Uterus (tissue), 4 donors: ENCODE results near the gene HPS5. TPM values are rescaled to one million over a fixed set of nuclear protein-coding genes. Genes with fewer than 3 reads are reported as not detected.

Source experiments
- DNase-seq, 2 donors: peaks; one replicate each; pipeline ENCODE4 v3.0.0-alpha.2; 2019 to 2020
- H3K27ac ChIP-seq, 2 donors: fragments of 200-600 bp; sonication (generic); 1 replicate in 1 of 2; 2 replicates in 1 of 2; pipeline ENCODE4 v1.5.1; 2016 to 2018
- H3K27me3 ChIP-seq, 2 donors: fragments of 200-600 bp; sonication (generic); one replicate each; pipeline ENCODE4 v1.5.1; 2018 to 2019; ENCODE audit warnings: control low read depth in 1 of 2
- H3K36me3 ChIP-seq, 2 donors: fragments of 200-600 bp; sonication (generic); one replicate each; pipeline ENCODE4 v1.5.1; 2019; ENCODE audit warnings: control low read depth in 1 of 2
- H3K4me1 ChIP-seq, 2 donors: fragments of 200-600 bp; sonication (generic); one replicate each; pipeline ENCODE4 v1.5.1; 2018 to 2019; ENCODE audit warnings: control low read depth in 1 of 2
- H3K4me3 ChIP-seq, 2 donors: fragments of 200-600 bp; sonication (generic); 1 replicate in 1 of 2; 2 replicates in 1 of 2; pipeline ENCODE4 v1.5.1; 2018 to 2019; ENCODE audit warnings: mild to moderate bottlenecking in 1 of 2
- H3K9me3 ChIP-seq, 2 donors: fragments of 200-600 bp; sonication (generic); one replicate each; pipeline ENCODE4 v1.5.1; 2019; ENCODE audit warnings: control low read depth in 1 of 2
- CTCF ChIP-seq, 4 experiments: fragments of 200-600 bp in 2 of 4; fragments of 450-650 bp in 2 of 4; sonication (generic) in 2 of 4; IDR thresholded peaks; one replicate each; pipeline ENCODE4 v1.5.1; 2016 to 2019; ENCODE audit warnings: antibody characterized with exemption in 4 of 4, mild to moderate bottlenecking in 2 of 4, moderate library complexity in 1 of 4
- POLR2A ChIP-seq, 2 donors: fragments of 450-650 bp; IDR thresholded peaks; one replicate each; pipeline ENCODE4 v1.6.1; 2016; ENCODE audit warnings: antibody characterized with exemption in 2 of 2, mild to moderate bottlenecking in 1 of 2, moderate library complexity in 1 of 2
- intact Hi-C: fragments of 100-400 bp; cut with DNase I; formaldehyde crosslinking; loops from one replicate; pipeline ENCODE4 v1.15.1; 2023; ENCODE audit warnings: low total_unique reads
- total RNA-seq, 4 donors: library from RNA; depleted of rRNA in 3 of 4; stranded (reverse); fragments of >200 nt in 3 of 4; gene quantifications; one replicate each; pipeline versions ENCODE4 v1.1.0 to v1.2.4, GENCODE V29; 2014 to 2023
- donor health status: DM: yes; HTN: yes; CAD: no.

HPS5 gene
- total RNA-seq, 4 donors from 2014 or later: 6.4 to 55.0 (median 35.9) TPM

GRCh38 chr11:18319914-18320313, 2.0 kb downstream of the HPS5 start:
- H3K27ac ChIP-seq: no peak overlapping the region
- intact Hi-C loops: loop anchor here (5.0 kb wide), 1 partner anchor 77 kb away; no protein-coding TSS in a partner anchor

GRCh38 chr11:18317551-18317950, 4.4 kb downstream of the HPS5 start:
- H3K4me1 ChIP-seq: peaks cover 0 to 4% of the 10 kb centered on the region in 2 donors
- intact Hi-C loops: no loop called here

More at GRCh38 chr11:18319914-18320313, 2.0 kb downstream of the HPS5 start:
- Histone ChIP-seq H3K4me3 (no peak overlapping the region), H3K9me3 (no peaks in the 10 kb centered on the region), H3K4me1 (peaks cover 8 to 19% of the 10 kb centered on the region in 2 donors), H3K27me3 (no peaks in the 10 kb centered on the region), H3K36me3 (no peaks in the 10 kb centered on the region)
- TF ChIP-seq POLR2A (IDR thresholded peaks at IDR 0.05) (no peak), CTCF (IDR thresholded peaks at IDR 0.05) (no peak)
- DNase-seq: no peak

GRCh38 chr11:18315893-18316292, 6.0 kb downstream of the HPS5 start:
- H3K4me1 ChIP-seq: peaks cover 0 to 4% of the 10 kb centered on the region in 2 donors
- H3K36me3 ChIP-seq: no peaks in the 10 kb centered on the region
- H3K9me3 ChIP-seq: no peaks in the 10 kb centered on the region
- H3K27me3 ChIP-seq: no peaks in the 10 kb centered on the region
- no peak for DNase-seq
- intact Hi-C loops: no loop called here
- no peak for TF ChIP-seq POLR2A (IDR thresholded peaks at IDR 0.05)
- no peak for TF ChIP-seq CTCF (IDR thresholded peaks at IDR 0.05)
- no peak overlapping the region for H3K27ac ChIP-seq
- no peak overlapping the region for H3K4me3 ChIP-seq

More at GRCh38 chr11:18317551-18317950, 4.4 kb downstream of the HPS5 start:
- Histone ChIP-seq H3K36me3 (no peaks in the 10 kb centered on the region), H3K9me3 (no peaks in the 10 kb centered on the region), H3K4me3 (no peak overlapping the region), H3K27me3 (no peaks in the 10 kb centered on the region), H3K27ac (no peak overlapping the region)
- no peak for TF ChIP-seq CTCF (IDR thresholded peaks at IDR 0.05)
- TF ChIP-seq POLR2A (IDR thresholded peaks at IDR 0.05): no peak
- no peak for DNase-seq

GRCh38 chr11:18314784-18315523, 7.0 kb downstream of the HPS5 start:
- H3K9me3 ChIP-seq: no peaks in the 10 kb centered on the region
- TF ChIP-seq CTCF (IDR thresholded peaks at IDR 0.05): no peak
- no peak for TF ChIP-seq POLR2A (IDR thresholded peaks at IDR 0.05)
- peaks cover 0 to 4% of the 10 kb centered on the region in 2 donors for H3K4me1 ChIP-seq
- no peaks in the 10 kb centered on the region for H3K27me3 ChIP-seq
- no peak overlapping the region for H3K4me3 ChIP-seq
- DNase-seq: no peak
- intact Hi-C loops: no loop called here
- no peak overlapping the region for H3K27ac ChIP-seq
- no peaks in the 10 kb centered on the region for H3K36me3 ChIP-seq

GRCh38 chr11:18313965-18314763, 7.8 kb downstream of the HPS5 start:
- DNase-seq: no peak
- no peak for TF ChIP-seq CTCF (IDR thresholded peaks at IDR 0.05)
- intact Hi-C loops: no loop called here
- Histone ChIP-seq H3K36me3 (no peaks in the 10 kb centered on the region), H3K27me3 (no peaks in the 10 kb centered on the region), H3K4me1 (peaks cover 0 to 4% of the 10 kb centered on the region in 2 donors), H3K4me3 (no peak overlapping the region), H3K9me3 (no peaks in the 10 kb centered on the region), H3K27ac (no peak overlapping the region)
